ENCODE measurements around the gene CENPP.

- TF ChIP-seq POLR2A (IDR thresholded peaks at IDR 0.05) (no peak), CTCF (IDR thresholded peaks at IDR 0.05) (no peak)
Observed at GRCh38 chr9:92290785-92291429, 34.8 kb upstream of the CENPP start.

All from suprapubic skin (tissue), 3 donors.